Caco-2 (cell line): ENCODE data around the gene DGKB. TPM values are rescaled to one million over a fixed set of nuclear protein-coding genes. Genes with fewer than 3 reads are reported as not detected.

ENCODE experiments used
- BruUV-seq: library from RNA; stranded (reverse); fragments of 400-500 nt; replicated peaks from 2 replicates; lab custom pipeline; 2021; lab: Mats Ljungman, UMichigan
- CTCF ChIA-PET: fragments of 300-600 bp; sonication (Branson Sonifier 250); formaldehyde crosslinking; loops from one replicate; lab custom pipeline; 2022; ENCODE audit warnings: antibody characterized with exemption; lab: Charles Lee
- POLR2A ChIA-PET: fragments of 300-600 bp; sonication (Branson Sonifier 250); formaldehyde crosslinking; loops from one replicate; lab custom pipeline; 2022; ENCODE audit warnings: antibody characterized with exemption; lab: Charles Lee
- DNase-seq, 2 experiments: peaks; one replicate each; pipeline versions ENCODE4 v3.0.0 to v3.0.0-alpha.2; 2020 to 2022
- H3K27me3 ChIP-seq: replicated peaks from 2 replicates; pipeline ENCODE4 v1.6.0; 2011; ENCODE audit warnings: low read length; ENCODE audit not compliant: control insufficient read depth, insufficient read depth
- H3K36me3 ChIP-seq: 2 replicates; pipeline ENCODE4 v1.5.1; 2011; ENCODE audit warnings: low read length; ENCODE audit not compliant: control insufficient read depth, insufficient read depth
- H3K4me1 ChIP-seq: fragments of 250-450 bp; sonication (Bioruptor Pico); 2 replicates; pipeline ENCODE4 v1.5.1; 2020; ENCODE audit warnings: mild to moderate bottlenecking
- H3K4me3 ChIP-seq: 2 replicates; pipeline ENCODE4 v1.5.1; 2011; ENCODE audit warnings: low read depth, mild to moderate bottlenecking, control low read depth, low read length
- H3K9me3 ChIP-seq: fragments of 250-450 bp; sonication (Bioruptor Pico); 2 replicates; pipeline ENCODE4 v1.5.1; 2020; ENCODE audit warnings: mild to moderate bottlenecking, moderate library complexity
- H3K27ac Mint-ChIP-seq: one replicate; pipeline ENCODE4 v1.8.0; 2022; ENCODE audit warnings: mixed read lengths; ENCODE audit not compliant: unreplicated experiment
- H3K27me3 Mint-ChIP-seq: one replicate; pipeline ENCODE4 v1.8.0; 2022; ENCODE audit warnings: mixed read lengths; ENCODE audit not compliant: insufficient read depth, unreplicated experiment
- H3K36me3 Mint-ChIP-seq: one replicate; pipeline ENCODE4 v1.8.0; 2022; ENCODE audit warnings: mild to moderate bottlenecking, mixed read lengths; ENCODE audit not compliant: insufficient read depth, unreplicated experiment
- H3K4me1 Mint-ChIP-seq: one replicate; pipeline ENCODE4 v1.8.0; 2022; ENCODE audit warnings: low read depth, mixed read lengths; ENCODE audit not compliant: unreplicated experiment
- H3K4me3 Mint-ChIP-seq: one replicate; pipeline ENCODE4 v1.8.0; 2022; ENCODE audit warnings: mild to moderate bottlenecking, moderate library complexity, mixed read lengths; ENCODE audit not compliant: unreplicated experiment
- H3K9me3 Mint-ChIP-seq: one replicate; pipeline ENCODE4 v1.8.0; 2022; ENCODE audit warnings: mixed read lengths; ENCODE audit not compliant: unreplicated experiment
- CTCF ChIP-seq, 2 experiments: fragments of 200-600 bp in 1 of 2; IDR thresholded peaks; 1 replicate in 1 of 2; 2 replicates in 1 of 2; pipeline versions ENCODE4 v1.5.1 to v1.8.0; 2011 to 2022; ENCODE audit warnings: antibody characterized with exemption in 1 of 2, control low read depth in 1 of 2, inconsistent platforms in 1 of 2, low read depth in 1 of 2, low read length in 1 of 2, mild to moderate bottlenecking in 1 of 2, moderate library complexity in 1 of 2; ENCODE audit not compliant: insufficient read depth in 1 of 2, severe bottlenecking in 1 of 2, unreplicated experiment in 1 of 2
- intact Hi-C: fragments of 100-400 bp; cut with micrococcal nuclease; formaldehyde crosslinking; loops from one replicate; pipeline ENCODE4 v1.10.0; 2022; ENCODE audit not compliant: unreplicated experiment
- total RNA-seq: library from RNA; stranded (reverse); gene quantifications from 2 replicates; pipeline ENCODE4 v1.2.3, GENCODE V29; 2022

The DGKB gene
- total RNA-seq, 1 experiment from 2014 or later = 0.39 TPM

GRCh38 chr7:14207711-14208110 lies 694.8 kb downstream of the DGKB start:
- Mint-ChIP-seq H3K27ac (no peak overlapping the region), H3K9me3 (peaks cover 6% of the 10 kb centered on the region), H3K36me3 (no peaks in the 10 kb centered on the region), H3K27me3 (peaks cover 10% of the 10 kb centered on the region), H3K4me3 (no peak overlapping the region), H3K4me1 (no peaks in the 10 kb centered on the region)
- POLR2A ChIA-PET = no interaction called here
- no peak for TF ChIP-seq CTCF (IDR thresholded peaks at IDR 0.05; ENCODE audit: insufficient read depth in 1 of 2, low read depth in 1 of 2, low read length in 1 of 2, severe bottlenecking in 1 of 2, unreplicated experiment in 1 of 2)
- H3K9me3 ChIP-seq = no peaks in the 10 kb centered on the region
- intact Hi-C loops = no loop called here
- no TSS peak for BruUV-seq
- H3K36me3 ChIP-seq = no peaks in the 10 kb centered on the region
- DNase-seq = no peak
- H3K4me3 ChIP-seq = no peak overlapping the region
- no peaks in the 10 kb centered on the region for H3K4me1 ChIP-seq
- CTCF ChIA-PET = no interaction called here
- H3K27me3 ChIP-seq = no peaks in the 10 kb centered on the region

GRCh38 chr7:14207138-14207537 lies 695.4 kb downstream of the DGKB start:
- H3K9me3 Mint-ChIP-seq = peaks cover under 1% of the 10 kb centered on the region
- POLR2A ChIA-PET = no interaction called here

GRCh38 chr7:14206121-14206520 lies 696.4 kb downstream of the DGKB start:
- no peak overlapping the region for H3K4me3 ChIP-seq
- Mint-ChIP-seq H3K4me1 (no peaks in the 10 kb centered on the region), H3K27me3 (peaks cover 8% of the 10 kb centered on the region), H3K4me3 (no peak overlapping the region), H3K9me3 (no peaks in the 10 kb centered on the region), H3K36me3 (no peaks in the 10 kb centered on the region), H3K27ac (no peak overlapping the region)
- H3K27me3 ChIP-seq = no peaks in the 10 kb centered on the region
- no TSS peak for BruUV-seq
- no peaks in the 10 kb centered on the region for H3K36me3 ChIP-seq
- no peak for TF ChIP-seq CTCF (IDR thresholded peaks at IDR 0.05; ENCODE audit: insufficient read depth in 1 of 2, low read depth in 1 of 2, low read length in 1 of 2, severe bottlenecking in 1 of 2, unreplicated experiment in 1 of 2)
- H3K9me3 ChIP-seq = no peaks in the 10 kb centered on the region
- ChIA-PET CTCF (no interaction called here), POLR2A (no interaction called here)
- no peaks in the 10 kb centered on the region for H3K4me1 ChIP-seq
- intact Hi-C loops = no loop called here
- DNase-seq = no peak

More at GRCh38 chr7:14207138-14207537, 695.4 kb downstream of the DGKB start:
- intact Hi-C loops = no loop called here
- Mint-ChIP-seq H3K36me3 (no peaks in the 10 kb centered on the region), H3K4me3 (no peak overlapping the region), H3K27ac (no peak overlapping the region), H3K27me3 (peaks cover 4% of the 10 kb centered on the region), H3K4me1 (no peaks in the 10 kb centered on the region)
- no peak for DNase-seq
- no peaks in the 10 kb centered on the region for H3K36me3 ChIP-seq
- no TSS peak for BruUV-seq
- TF ChIP-seq CTCF (IDR thresholded peaks at IDR 0.05; ENCODE audit: insufficient read depth in 1 of 2, low read depth in 1 of 2, low read length in 1 of 2, severe bottlenecking in 1 of 2, unreplicated experiment in 1 of 2) = no peak
- H3K4me1 ChIP-seq = no peaks in the 10 kb centered on the region
- CTCF ChIA-PET = no interaction called here
- no peaks in the 10 kb centered on the region for H3K9me3 ChIP-seq
- no peak overlapping the region for H3K4me3 ChIP-seq
- no peaks in the 10 kb centered on the region for H3K27me3 ChIP-seq
